H9 (cell line): ENCODE measurements around the gene SMC4. TPM values are rescaled to one million over a fixed set of nuclear protein-coding genes. Genes with fewer than 3 reads are reported as not detected.
"Not testable (repeated sequence)": the region's sequence is repeated elsewhere in the genome, so short reads cannot be mapped to it uniquely, and the experiment has no call there.

Experiments
- DNase-seq: peaks from one replicate; pipeline ENCODE4 v3.0.0-alpha.2; 2017
- H2AFZ ChIP-seq: one replicate; pipeline ENCODE4 v1.6.1; 2013; ENCODE audit warnings: mild to moderate bottlenecking, low read length, control low read depth, moderate library complexity
- H2AK5ac ChIP-seq: 2 replicates; pipeline ENCODE4 v1.6.1; 2013; ENCODE audit warnings: low read length, control low read depth, mixed read lengths; ENCODE audit not compliant: insufficient read length
- H2BK120ac ChIP-seq: one replicate; pipeline ENCODE4 v1.6.1; 2013; ENCODE audit warnings: low read depth, mild to moderate bottlenecking, low read length, control low read depth, inconsistent platforms; ENCODE audit not compliant: poor library complexity, severe bottlenecking
- H2BK12ac ChIP-seq: 2 replicates; pipeline ENCODE4 v1.6.1; 2013; ENCODE audit warnings: low read length, control low read depth, mixed read lengths, low read depth; ENCODE audit not compliant: insufficient read length
- H2BK15ac ChIP-seq: 2 replicates; pipeline ENCODE4 v1.6.1; 2013; ENCODE audit warnings: low read depth, low read length, control low read depth
- H2BK20ac ChIP-seq: one replicate; pipeline ENCODE4 v1.6.1; 2013; ENCODE audit warnings: low read depth, mild to moderate bottlenecking, low read length, control low read depth, inconsistent platforms; ENCODE audit not compliant: poor library complexity, severe bottlenecking
- H2BK5ac ChIP-seq: 2 replicates; pipeline ENCODE4 v1.6.1; 2013; ENCODE audit warnings: low read length, control low read depth, mixed read lengths; ENCODE audit not compliant: insufficient read length
- H3K14ac ChIP-seq: 2 replicates; pipeline ENCODE4 v1.6.1; 2013; ENCODE audit warnings: low read length, control low read depth; ENCODE audit not compliant: insufficient read depth
- H3K18ac ChIP-seq: 2 replicates; pipeline ENCODE4 v1.6.1; 2013; ENCODE audit warnings: low read depth, mild to moderate bottlenecking, mixed read lengths, low read length, control low read depth; ENCODE audit not compliant: insufficient read length
- H3K23ac ChIP-seq: 2 replicates; pipeline ENCODE4 v1.6.1; 2013; ENCODE audit warnings: low read length, control low read depth, mixed read lengths, low read depth; ENCODE audit not compliant: insufficient read length
- H3K23me2 ChIP-seq: 2 replicates; pipeline ENCODE4 v1.6.1; 2013; ENCODE audit warnings: low read depth, mild to moderate bottlenecking, mixed read lengths, low read length, control low read depth; ENCODE audit not compliant: insufficient read length, poor library complexity, severe bottlenecking
- H3K27ac ChIP-seq: 2 replicates; pipeline ENCODE4 v1.5.1; 2013; ENCODE audit warnings: low read length, control low read depth, mixed read lengths, low read depth; ENCODE audit not compliant: insufficient read length
- H3K27me3 ChIP-seq: 2 replicates; pipeline ENCODE4 v1.6.1; 2013; ENCODE audit warnings: low read length, control low read depth, inconsistent platforms; ENCODE audit not compliant: insufficient read depth
- H3K4ac ChIP-seq: 2 replicates; pipeline ENCODE4 v1.6.1; 2013; ENCODE audit warnings: low read depth, mild to moderate bottlenecking, control low read depth, inconsistent platforms, low read length, moderate library complexity
- H3K4me1 ChIP-seq: 2 replicates; pipeline ENCODE4 v1.6.1; 2013; ENCODE audit warnings: low read length, control low read depth, inconsistent platforms; ENCODE audit not compliant: insufficient read depth
- H3K4me2 ChIP-seq: 2 replicates; pipeline ENCODE4 v1.6.1; 2013; ENCODE audit warnings: low read length, control low read depth, mixed read lengths; ENCODE audit not compliant: insufficient read length, insufficient read depth
- H3K56ac ChIP-seq: 2 replicates; pipeline ENCODE4 v1.6.1; 2013; ENCODE audit warnings: low read depth, mild to moderate bottlenecking, mixed read lengths, low read length, control low read depth; ENCODE audit not compliant: insufficient read length
- H3K79me1 ChIP-seq: 2 replicates; pipeline ENCODE4 v1.6.1; 2013; ENCODE audit warnings: low read depth, mild to moderate bottlenecking, moderate library complexity, low read length, control low read depth, inconsistent platforms; ENCODE audit not compliant: insufficient read depth, poor library complexity, severe bottlenecking
- H3K79me2 ChIP-seq: 2 replicates; pipeline ENCODE4 v1.6.1; 2013; ENCODE audit warnings: low read length, control low read depth, inconsistent platforms; ENCODE audit not compliant: insufficient read depth
- H3K9ac ChIP-seq: 2 replicates; pipeline ENCODE4 v1.6.1; 2013; ENCODE audit warnings: low read length, control low read depth, mixed read lengths; ENCODE audit not compliant: insufficient read length; ENCODE audit errors: extremely low read depth
- H3K9me3 ChIP-seq: one replicate; pipeline ENCODE4 v1.6.1; 2013; ENCODE audit warnings: low read depth, low read length, inconsistent platforms; ENCODE audit not compliant: control insufficient read depth
- H3T11ph ChIP-seq: one replicate; pipeline ENCODE4 v1.6.1; 2013; ENCODE audit warnings: mild to moderate bottlenecking, low read length, control low read depth, inconsistent platforms
- H4K20me1 ChIP-seq: one replicate; pipeline ENCODE4 v1.6.1; 2013; ENCODE audit not compliant: control insufficient read depth, insufficient read length, insufficient read depth
- H4K5ac ChIP-seq: 2 replicates; pipeline ENCODE4 v1.6.1; 2013; ENCODE audit warnings: low read depth, mild to moderate bottlenecking, mixed read lengths, low read length, control low read depth; ENCODE audit not compliant: insufficient read length
- H4K8ac ChIP-seq: replicated peaks from 2 replicates; pipeline ENCODE4 v1.6.1; 2013; ENCODE audit warnings: low read length, control low read depth, mixed read lengths, low read depth; ENCODE audit not compliant: insufficient read length
- H4K91ac ChIP-seq: 2 replicates; pipeline ENCODE4 v1.6.1; 2013; ENCODE audit warnings: low read depth, mild to moderate bottlenecking, moderate library complexity, mixed read lengths, low read length, control low read depth; ENCODE audit not compliant: insufficient read length
- H3K27ac Mint-ChIP-seq, 3 experiments: 2 replicates in 2 of 3; 3 replicates in 1 of 3; pipeline ENCODE4 v1.8.0; 2020 to 2021; ENCODE audit warnings: mixed read lengths in 3 of 3, mild to moderate bottlenecking in 1 of 3, moderate library complexity in 1 of 3
- H3K27me3 Mint-ChIP-seq: 2 replicates; pipeline ENCODE4 v1.8.0; 2021; ENCODE audit warnings: low read depth, mild to moderate bottlenecking, moderate library complexity, mixed read lengths
- H3K36me3 Mint-ChIP-seq, 3 experiments: 2 replicates in 2 of 3; 3 replicates in 1 of 3; pipeline ENCODE4 v1.8.0; 2020 to 2021; ENCODE audit warnings: low read depth in 3 of 3, mixed read lengths in 3 of 3; ENCODE audit not compliant: insufficient read depth in 1 of 3
- H3K4me1 Mint-ChIP-seq, 2 experiments: 2 replicates each; pipeline ENCODE4 v1.8.0; 2020; ENCODE audit warnings: mixed read lengths in 2 of 2
- H3K4me3 Mint-ChIP-seq, 2 experiments: 2 replicates in 1 of 2; 3 replicates in 1 of 2; pipeline ENCODE4 v1.8.0; 2020 to 2021; ENCODE audit warnings: mild to moderate bottlenecking in 2 of 2, mixed read lengths in 2 of 2, moderate library complexity in 1 of 2
- H3K9me3 Mint-ChIP-seq, 2 experiments: 2 replicates in 1 of 2; 3 replicates in 1 of 2; pipeline ENCODE4 v1.8.0; 2020; ENCODE audit warnings: mild to moderate bottlenecking in 2 of 2, mixed read lengths in 2 of 2, moderate library complexity in 1 of 2
- WGBS: extraction: QIAGEN DNeasy Blood & Tissue Kit; methylation state at CpG from one replicate; pipeline ENCODE4 v1.1.7; 2013; ENCODE audit warnings: missing lambda C conversion rate, low lambda C conversion rate, mixed read lengths; ENCODE audit not compliant: insufficient read length; ENCODE audit errors: extremely low coverage; 5-methylcytosine and 5-hydroxymethylcytosine counted together
- total RNA-seq: library from RNA; stranded (reverse); gene quantifications from 2 replicates; pipeline ENCODE4 v1.2.1, GENCODE V29; 2021
- TF ChIP-seq, protein P1 (sequence below): fragments of 200-600 bp; sonication (generic); conservative IDR thresholded peaks from 3 replicates; pipeline ENCODE4 v1.8.0; 2021; ENCODE audit warnings: antibody characterized with exemption, mild to moderate bottlenecking

The SMC4 gene
- total RNA-seq, 1 experiment from 2014 or later = 130 TPM

DNA sequence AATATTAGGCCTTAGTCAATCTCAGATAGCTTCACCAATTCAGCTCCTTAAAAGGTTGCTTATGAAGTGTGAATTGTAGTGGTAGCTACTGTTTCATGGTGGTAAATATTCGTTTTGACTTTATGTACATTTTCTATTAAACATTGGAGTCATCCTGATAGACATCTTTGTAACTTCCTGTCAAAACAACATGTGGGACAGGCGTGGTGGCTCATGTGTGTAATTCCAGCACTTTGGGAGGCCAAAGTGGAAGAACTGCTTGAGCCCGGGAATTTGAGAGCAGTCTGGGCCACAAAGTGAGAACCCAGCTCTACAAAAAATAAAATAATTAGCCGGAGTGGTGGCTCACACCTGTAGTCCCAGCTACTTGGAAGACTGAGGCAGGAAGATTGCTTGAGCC, 52.2 kb downstream of the SMC4 start:
- Histone ChIP-seq H3K23me2 (peaks cover 8% of the 10 kb centered on the region), H4K8ac (no peak overlapping the region), H4K5ac (no peak overlapping the region), H2BK15ac (no peak overlapping the region), H3K79me1 (no peaks in the 10 kb centered on the region), H2BK120ac (no peak overlapping the region), H4K91ac (no peak overlapping the region), H2BK20ac (no peak overlapping the region), H3K23ac (no peak overlapping the region), H3K9ac (no peak overlapping the region), H2AK5ac (no peak overlapping the region), H2BK12ac (no peak overlapping the region), H3K4me2 (no peak overlapping the region), H2BK5ac (no peak overlapping the region), H3K4me1 (no peaks in the 10 kb centered on the region), H3K56ac (no peak overlapping the region), H3K4ac (no peak overlapping the region), H4K20me1 (no peaks in the 10 kb centered on the region), H3K79me2 (peaks cover 14% of the 10 kb centered on the region; the same call in 1 of the 2 replicates), H3K18ac (no peak overlapping the region), H3K27me3 (no peaks in the 10 kb centered on the region), H3K27ac (no peak overlapping the region), H3K14ac (no peak overlapping the region), H3K9me3 (no peaks in the 10 kb centered on the region), H3T11ph (no peak overlapping the region), H2AFZ (no peak overlapping the region)
- Mint-ChIP-seq H3K36me3 (peaks cover 5 to 19% (median 6%) of the 10 kb centered on the region in 3 experiments), H3K4me3 (no peak overlapping the region), H3K27me3 (no peaks in the 10 kb centered on the region; the same call in none of the 2 replicates), H3K9me3 (peaks cover 0 to 7% of the 10 kb centered on the region in 2 experiments; a peak in 2 of 5 replicates), H3K4me1 (peaks cover 18 to 28% of the 10 kb centered on the region in 2 experiments), H3K27ac (no peak overlapping the region)
- WGBS = no CpG with 5 or more reads among the region's 4 CpGs
- no peak for DNase-seq
- TF ChIP-seq, protein P1, sequence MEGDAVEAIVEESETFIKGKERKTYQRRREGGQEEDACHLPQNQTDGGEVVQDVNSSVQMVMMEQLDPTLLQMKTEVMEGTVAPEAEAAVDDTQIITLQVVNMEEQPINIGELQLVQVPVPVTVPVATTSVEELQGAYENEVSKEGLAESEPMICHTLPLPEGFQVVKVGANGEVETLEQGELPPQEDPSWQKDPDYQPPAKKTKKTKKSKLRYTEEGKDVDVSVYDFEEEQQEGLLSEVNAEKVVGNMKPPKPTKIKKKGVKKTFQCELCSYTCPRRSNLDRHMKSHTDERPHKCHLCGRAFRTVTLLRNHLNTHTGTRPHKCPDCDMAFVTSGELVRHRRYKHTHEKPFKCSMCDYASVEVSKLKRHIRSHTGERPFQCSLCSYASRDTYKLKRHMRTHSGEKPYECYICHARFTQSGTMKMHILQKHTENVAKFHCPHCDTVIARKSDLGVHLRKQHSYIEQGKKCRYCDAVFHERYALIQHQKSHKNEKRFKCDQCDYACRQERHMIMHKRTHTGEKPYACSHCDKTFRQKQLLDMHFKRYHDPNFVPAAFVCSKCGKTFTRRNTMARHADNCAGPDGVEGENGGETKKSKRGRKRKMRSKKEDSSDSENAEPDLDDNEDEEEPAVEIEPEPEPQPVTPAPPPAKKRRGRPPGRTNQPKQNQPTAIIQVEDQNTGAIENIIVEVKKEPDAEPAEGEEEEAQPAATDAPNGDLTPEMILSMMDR = no peak

DNA sequence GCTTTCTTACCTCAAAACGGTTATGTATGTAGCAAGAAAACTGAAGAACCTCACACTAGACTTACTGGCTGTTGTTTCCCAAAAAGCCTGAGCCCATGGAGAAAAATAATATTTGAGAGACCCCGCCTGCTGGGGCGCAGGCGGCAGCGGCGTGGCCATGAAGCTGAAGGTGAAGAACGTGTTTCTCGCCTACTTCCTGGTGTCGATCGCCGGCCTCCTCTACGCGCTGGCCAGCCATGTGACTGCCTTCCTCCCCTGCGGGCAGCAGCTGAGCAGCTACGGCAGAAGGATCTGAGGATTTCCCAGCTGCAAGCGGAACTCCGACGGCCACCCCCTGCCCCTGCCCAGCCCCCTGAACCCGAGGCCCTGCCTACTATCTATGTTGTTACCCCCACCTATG, 52.8 kb downstream of the SMC4 start:
- not testable (repeated sequence) for H3K4me1 ChIP-seq, H2AK5ac ChIP-seq, H2BK15ac ChIP-seq, H3K27ac ChIP-seq, H3K56ac ChIP-seq, H3K27ac Mint-ChIP-seq, H3K27me3 ChIP-seq, H4K91ac ChIP-seq, H3K14ac ChIP-seq, H3K79me1 ChIP-seq, H3K9ac ChIP-seq, H3T11ph ChIP-seq, H2BK20ac ChIP-seq, H2AFZ ChIP-seq, H2BK120ac ChIP-seq, H3K9me3 Mint-ChIP-seq, H2BK12ac ChIP-seq, H3K4me2 ChIP-seq, H2BK5ac ChIP-seq, H3K18ac ChIP-seq, H4K20me1 ChIP-seq, H3K23me2 ChIP-seq, H3K4me3 Mint-ChIP-seq, DNase-seq, H3K4ac ChIP-seq, H3K23ac ChIP-seq, H3K9me3 ChIP-seq, H4K8ac ChIP-seq, H4K5ac ChIP-seq, H3K27me3 Mint-ChIP-seq
- H3K79me2 ChIP-seq = peaks cover 11% of the 10 kb centered on the region; the same call in 1 of the 2 replicates
- no CpG with 5 or more reads among the region's 19 CpGs for WGBS
- Mint-ChIP-seq H3K36me3 (peaks cover 3 to 13% (median 3%) of the 10 kb centered on the region in 3 experiments; a peak in 6 of 7 replicates), H3K4me1 (peaks cover 16 to 22% of the 10 kb centered on the region in 2 experiments; a peak in 3 of 4 replicates)
